ENCODE data around the gene SLX4IP.

The SLX4IP gene

DNA sequence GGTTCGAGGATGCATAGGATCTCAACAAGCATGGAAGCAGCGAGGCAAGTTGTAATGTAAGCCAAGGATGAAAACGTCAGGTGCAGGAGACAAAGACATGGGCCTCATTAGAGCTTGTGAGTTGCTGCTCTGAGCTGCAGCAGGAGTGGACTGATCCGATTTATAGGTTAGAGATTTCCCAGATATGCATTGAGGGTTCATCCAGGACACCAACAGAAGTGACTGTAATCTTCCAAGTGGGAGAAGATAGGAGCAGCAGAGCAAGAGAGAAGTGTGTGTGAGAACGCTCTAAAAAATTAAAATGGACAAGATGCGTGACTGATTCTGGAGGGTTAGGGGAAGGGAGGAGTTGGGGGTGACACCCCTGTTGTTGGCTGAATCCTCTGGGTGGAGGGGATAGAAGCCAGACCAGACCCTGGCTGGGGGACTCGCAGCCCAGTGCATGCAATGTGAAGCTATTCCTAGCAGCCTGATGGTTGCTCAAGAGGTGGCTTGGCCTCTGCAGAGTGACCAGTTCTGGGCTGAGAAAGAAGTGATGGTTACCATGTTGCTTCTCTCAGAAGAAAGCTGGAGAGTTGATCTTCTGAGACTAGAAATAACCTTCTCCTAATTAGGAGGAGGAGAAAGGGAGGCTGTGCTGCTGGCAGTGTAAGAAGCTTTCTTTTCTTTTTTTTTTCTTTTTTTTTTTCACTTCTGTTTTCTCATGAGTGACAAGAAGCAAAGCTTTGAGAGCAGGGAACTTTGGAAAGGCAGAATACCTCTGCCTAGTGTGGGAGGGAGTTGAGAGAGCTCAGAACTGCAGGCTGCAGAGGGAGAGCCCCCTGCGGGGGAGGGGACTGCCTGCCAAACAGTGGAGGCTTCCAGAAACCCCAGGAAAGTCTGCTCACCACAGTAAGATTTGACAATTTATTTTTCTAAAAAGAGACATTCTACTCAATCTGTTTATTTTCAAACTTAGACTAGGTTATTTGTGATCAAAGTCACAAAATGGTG is 116.9 kb downstream of the SLX4IP start:
- Histone ChIP-seq H3K27ac (peak overlapping the region in 1 of 2 donors; percentile 42), H3K4me3 (no peak overlapping the region)
- DNase-seq (ENCODE audit: low spot score) = no peak
- TF ChIP-seq, protein P1, sequence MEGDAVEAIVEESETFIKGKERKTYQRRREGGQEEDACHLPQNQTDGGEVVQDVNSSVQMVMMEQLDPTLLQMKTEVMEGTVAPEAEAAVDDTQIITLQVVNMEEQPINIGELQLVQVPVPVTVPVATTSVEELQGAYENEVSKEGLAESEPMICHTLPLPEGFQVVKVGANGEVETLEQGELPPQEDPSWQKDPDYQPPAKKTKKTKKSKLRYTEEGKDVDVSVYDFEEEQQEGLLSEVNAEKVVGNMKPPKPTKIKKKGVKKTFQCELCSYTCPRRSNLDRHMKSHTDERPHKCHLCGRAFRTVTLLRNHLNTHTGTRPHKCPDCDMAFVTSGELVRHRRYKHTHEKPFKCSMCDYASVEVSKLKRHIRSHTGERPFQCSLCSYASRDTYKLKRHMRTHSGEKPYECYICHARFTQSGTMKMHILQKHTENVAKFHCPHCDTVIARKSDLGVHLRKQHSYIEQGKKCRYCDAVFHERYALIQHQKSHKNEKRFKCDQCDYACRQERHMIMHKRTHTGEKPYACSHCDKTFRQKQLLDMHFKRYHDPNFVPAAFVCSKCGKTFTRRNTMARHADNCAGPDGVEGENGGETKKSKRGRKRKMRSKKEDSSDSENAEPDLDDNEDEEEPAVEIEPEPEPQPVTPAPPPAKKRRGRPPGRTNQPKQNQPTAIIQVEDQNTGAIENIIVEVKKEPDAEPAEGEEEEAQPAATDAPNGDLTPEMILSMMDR (IDR thresholded peaks at IDR 0.05) = no peak

DNA sequence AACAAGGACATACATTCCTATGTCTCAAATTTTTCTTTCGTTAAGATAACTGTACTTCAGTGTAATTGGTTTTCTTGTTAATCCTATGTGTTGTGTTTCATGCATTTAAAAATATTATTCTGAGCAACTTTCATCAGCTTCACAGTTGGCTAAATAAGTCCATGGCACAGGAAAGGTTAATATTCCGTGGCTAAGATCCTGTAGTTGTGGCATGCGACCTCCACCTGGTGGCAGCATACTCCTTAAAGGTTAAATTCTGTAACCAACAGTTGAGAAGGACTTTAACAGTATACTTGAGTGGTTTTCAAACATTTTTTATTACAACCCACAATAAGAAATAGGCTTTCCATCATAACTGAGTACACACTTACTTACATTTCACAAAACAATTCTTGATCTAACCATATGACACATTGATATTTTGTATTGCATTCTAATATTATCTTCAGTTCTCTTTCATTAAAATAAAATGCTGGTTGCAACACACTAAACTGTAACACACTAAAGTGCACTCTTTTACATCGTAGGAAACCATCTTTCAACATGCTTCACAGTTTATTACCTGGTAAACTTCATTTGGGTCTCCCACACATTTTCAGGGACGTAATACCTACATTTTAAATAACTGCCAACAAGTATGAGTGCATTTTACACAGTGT is 118.3 kb downstream of the SLX4IP start:
- DNase-seq (ENCODE audit: low spot score) = no peak
- no peak overlapping the region for H3K4me3 ChIP-seq
- TF ChIP-seq, protein P1 (IDR thresholded peaks at IDR 0.05) = peak; percentile 52

DNA sequence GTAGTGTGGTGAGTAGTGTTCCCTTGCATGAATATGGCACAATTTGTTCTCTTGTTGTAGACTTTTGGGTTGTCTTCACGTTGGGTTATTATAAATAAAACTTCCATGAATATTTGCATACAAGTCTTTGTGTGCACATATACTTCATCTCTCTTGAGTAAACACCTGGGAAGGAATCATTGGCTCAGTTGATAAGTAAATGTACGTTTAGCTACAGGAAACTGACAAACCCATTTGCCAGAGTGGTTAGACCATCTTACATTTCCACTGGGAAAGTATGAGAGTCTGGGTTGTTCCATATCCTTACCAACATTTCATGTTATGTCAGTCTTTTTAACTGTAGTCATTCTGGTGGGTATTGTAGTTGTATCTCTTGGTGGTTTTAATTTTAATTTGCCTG is 119.2 kb downstream of the SLX4IP start:
- TF ChIP-seq, protein P1 (IDR thresholded peaks at IDR 0.05) = no peak
- DNase-seq (ENCODE audit: low spot score) = no peak
- Histone ChIP-seq H3K4me3 (no peak overlapping the region), H3K27ac (no peak overlapping the region)

More for the DNA sequence above, 118.3 kb downstream of the SLX4IP start:
- no peak overlapping the region for H3K27ac ChIP-seq

DNA sequence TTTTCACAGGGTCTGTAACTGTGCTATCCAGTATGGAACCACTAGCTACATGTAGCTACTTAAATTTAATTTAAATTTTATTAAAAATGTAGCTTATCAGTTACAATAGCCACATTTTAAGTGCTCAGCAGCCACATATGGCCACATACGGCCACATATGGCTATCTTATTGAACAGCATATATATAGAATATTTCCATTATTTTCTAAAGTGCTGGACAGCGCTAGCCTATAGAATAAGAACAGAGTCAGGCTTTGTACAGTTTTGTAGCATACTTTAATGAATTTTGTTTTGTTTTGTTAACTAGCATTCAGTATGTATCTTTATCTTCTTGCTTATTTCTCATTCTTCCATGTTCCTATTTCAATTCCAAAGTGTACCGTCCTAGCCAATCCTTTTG is 120.3 kb downstream of the SLX4IP start:
- TF ChIP-seq, protein P1 (IDR thresholded peaks at IDR 0.05) = no peak
- no peak for DNase-seq (ENCODE audit: low spot score)
- H3K27ac ChIP-seq = peak overlapping the region; percentile 51 to 67

DNA sequence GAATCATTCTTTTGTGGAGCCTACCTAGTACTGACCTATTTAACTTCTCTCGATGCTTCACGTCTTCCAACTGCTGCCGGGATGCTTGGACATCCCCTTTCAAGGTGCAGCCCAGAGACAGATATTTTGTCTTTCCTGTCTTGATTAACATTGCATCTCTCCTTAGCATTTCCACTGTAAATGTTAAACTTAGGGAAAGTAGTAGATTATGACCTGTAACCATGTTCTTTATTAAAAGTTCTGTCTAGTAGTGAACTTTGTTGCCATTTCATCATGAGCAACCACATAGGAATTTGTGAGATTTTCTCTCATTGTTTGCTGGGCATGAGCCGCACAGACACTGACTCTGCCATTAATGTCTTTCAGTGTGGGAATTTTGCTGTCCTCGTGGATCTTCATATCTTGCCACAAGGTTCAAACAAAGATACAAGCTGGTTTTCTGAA is 120.8 kb downstream of the SLX4IP start:
- Histone ChIP-seq H3K27ac (peak overlapping the region; percentile 51 to 67), H3K4me3 (peak overlapping the region; percentile 34)
- TF ChIP-seq, protein P1 (IDR thresholded peaks at IDR 0.05) = no peak
- no peak for DNase-seq (ENCODE audit: low spot score)

More for the DNA sequence above, 120.3 kb downstream of the SLX4IP start:
- peak overlapping the region; percentile 34 for H3K4me3 ChIP-seq

DNA sequence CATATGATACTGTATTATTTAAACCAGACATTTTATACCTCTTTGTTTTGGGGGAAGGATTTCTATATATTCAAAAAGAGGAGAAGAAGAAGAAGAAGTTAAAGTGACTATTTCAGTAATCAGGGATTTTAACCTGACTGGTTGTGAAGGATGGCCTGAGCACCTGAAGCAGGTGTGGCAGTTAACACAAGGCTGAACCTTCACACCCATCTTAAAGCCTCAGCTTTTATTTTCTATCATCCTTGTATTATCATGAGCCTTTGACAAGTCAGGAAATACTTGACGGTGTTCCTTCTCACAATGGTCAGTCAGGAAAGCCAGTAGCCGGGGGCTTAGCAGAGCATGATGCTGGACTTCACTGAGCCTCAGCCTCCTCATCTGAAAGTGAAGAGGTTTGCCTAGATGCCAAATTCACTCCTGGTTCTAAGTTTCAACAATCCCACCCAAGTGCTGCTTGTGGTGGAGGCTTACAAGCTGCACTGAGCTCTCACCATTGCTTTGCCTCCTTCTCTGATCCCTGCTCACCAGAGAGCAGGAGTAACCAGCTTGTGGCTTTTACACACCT is 121.5 kb downstream of the SLX4IP start:
- H3K27ac ChIP-seq = peak overlapping the region; percentile 51 to 67
- H3K4me3 ChIP-seq = peak overlapping the region; percentile 34
- TF ChIP-seq, protein P1 (IDR thresholded peaks at IDR 0.05) = no peak
- DNase-seq (ENCODE audit: low spot score) = no peak
